Body of pancreas (tissue), 4 donors: Measurements from ENCODE around the gene BEGAIN.

Experiments used
- CTCF ChIP-seq, 7 experiments: fragments of 450-650 bp in 4 of 7; fragments of 200-600 bp in 3 of 7; sonication (generic) in 3 of 7; IDR thresholded peaks; one replicate each; pipeline ENCODE4 v1.5.1; 2016 to 2019; ENCODE audit warnings: antibody characterized with exemption in 7 of 7
- POLR2A ChIP-seq, 3 donors: fragments of 450-650 bp; IDR thresholded peaks; one replicate each; pipeline ENCODE4 v1.6.1; 2016; ENCODE audit warnings: antibody characterized with exemption in 3 of 3, mild to moderate bottlenecking in 2 of 3

- no peak for TF ChIP-seq CTCF (IDR thresholded peaks at IDR 0.05)
- TF ChIP-seq POLR2A (IDR thresholded peaks at IDR 0.05) = no peak
Measured at GRCh38 chr14:100498068-100498467, 89.1 kb downstream of the BEGAIN start.
